GM21526 (cell line): ENCODE data around the gene TMED9.
A peak's percentile ranks its signal among the peaks of the same experiment; 100 is the strongest.

ENCODE experiments used
- ATAC-seq: cut with Tn5 transposase; IDR thresholded peaks from one replicate; pipeline ENCODE4 v1.9.1; 2021; ENCODE audit warnings: moderate library complexity; ENCODE audit not compliant: unreplicated experiment, low FRiP score

TMED9 gene

DNA sequence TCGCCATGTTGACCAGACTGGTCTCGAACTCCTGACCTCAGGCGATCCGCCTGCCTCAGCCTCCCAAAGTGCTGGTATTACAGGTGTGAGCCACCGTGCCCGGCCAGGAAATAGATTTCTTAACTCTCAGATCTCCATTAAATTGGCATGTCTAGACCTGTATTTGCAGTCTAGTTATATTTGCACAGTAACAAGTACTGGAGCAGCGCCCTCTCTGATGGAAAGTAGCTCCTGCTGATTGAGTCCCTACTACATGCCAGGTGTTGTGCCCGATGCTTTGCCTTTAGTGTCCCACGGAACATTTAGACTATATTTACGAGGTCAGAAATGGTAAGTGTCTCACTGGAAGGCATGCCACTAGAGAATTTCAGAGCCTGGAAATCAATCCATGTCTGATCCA, 15.8 kb upstream of the TMED9 start:
- ATAC-seq, result no peak

DNA sequence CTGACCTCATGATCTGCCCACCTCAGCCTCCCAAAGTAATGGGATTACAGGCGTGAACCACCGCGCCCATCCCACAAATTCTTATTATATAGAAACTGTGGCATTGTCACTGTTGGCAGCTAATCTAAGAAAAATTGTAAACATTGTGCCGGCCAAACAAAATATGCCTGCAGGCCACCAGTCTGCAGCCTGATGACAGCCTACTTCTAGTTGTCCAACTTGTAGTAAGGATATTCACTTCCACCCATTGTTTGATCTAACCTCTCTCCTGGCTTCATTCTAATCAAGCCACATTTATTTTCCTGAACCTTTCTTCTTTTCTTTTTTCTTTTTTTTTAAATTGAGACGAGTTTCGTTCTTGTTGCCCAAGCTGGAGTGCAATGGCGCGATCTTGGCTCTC, 13.7 kb upstream of the TMED9 start:
- no peak for ATAC-seq

DNA sequence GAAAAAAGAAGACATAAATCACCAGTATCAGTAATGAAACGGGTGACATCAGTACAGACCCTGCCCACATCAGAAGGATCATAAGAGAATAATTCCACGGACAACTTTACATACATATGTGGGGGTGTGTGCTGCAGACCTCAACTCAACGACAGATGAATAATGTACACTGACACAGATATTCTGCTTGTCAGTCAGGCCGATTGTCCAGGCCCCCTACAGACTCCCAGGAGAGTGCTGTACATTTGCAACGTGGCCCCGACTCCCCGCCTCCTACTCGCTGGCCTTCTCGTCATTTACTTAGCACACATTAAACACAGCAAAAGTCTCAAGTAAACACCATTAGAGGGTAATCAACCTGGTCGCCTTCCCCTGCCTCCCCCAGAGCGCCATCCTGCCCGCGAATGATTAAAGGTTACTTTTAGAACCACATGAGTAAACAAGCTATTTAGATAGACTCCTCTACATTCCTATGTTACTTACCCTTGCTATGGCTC, 3.5 kb upstream of the TMED9 start:
- no peak for ATAC-seq

DNA sequence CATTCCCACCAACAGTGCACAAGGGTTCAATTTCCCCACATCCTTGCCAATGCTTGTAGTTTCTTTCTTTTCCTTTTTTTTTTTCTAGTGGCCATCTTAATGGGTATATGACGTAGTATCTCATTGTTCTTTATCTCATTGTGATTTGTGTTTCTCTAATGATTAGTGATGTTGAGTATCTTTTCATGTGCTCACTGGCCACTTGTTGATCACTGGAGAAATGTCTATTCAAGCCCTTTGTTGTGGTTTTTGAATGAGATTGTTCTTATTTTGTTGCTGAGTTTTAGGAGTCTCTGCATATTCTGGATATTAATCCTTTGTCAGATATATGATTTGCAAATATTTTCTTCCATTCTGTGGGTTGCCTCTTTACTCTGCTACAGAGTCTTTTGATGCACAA, 1.6 kb upstream of the TMED9 start:
- no peak for ATAC-seq

DNA sequence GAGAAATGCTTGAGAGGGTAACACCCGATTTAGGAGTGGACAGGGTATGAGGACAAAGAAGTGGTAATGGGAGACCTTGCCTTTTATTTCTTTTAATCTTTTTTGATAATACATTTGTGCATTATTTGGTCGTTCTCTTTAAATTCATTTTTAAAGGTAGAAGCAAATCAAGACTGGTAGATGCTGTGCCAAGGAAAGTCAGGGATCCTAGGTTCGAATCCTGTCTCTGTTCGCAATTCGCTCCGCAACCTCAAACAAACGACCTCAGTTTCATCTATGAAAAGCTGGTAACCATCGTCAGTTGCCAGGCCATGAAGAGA, 353 bp upstream of the TMED9 start:
- no peak for ATAC-seq

DNA sequence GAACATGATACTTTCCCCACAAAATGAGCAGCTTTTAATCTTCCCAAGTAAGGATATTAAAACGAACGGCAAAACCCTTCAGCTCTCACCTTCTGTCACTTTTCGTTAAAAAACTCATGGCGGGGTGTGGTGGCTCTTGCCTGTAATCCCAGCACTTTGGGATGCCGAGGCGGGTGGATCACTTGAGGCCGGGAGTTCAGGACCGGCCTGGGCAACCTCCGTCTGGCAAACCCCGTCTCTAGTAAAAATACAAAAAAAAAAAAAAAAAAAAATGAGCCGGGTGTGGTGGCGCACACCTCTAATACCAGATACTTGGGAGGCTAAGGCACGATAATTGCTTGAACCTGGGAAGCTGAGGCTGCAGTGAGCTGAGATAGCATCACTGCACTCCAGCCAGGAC, 902 bp downstream of the TMED9 start:
- no peak for ATAC-seq

DNA sequence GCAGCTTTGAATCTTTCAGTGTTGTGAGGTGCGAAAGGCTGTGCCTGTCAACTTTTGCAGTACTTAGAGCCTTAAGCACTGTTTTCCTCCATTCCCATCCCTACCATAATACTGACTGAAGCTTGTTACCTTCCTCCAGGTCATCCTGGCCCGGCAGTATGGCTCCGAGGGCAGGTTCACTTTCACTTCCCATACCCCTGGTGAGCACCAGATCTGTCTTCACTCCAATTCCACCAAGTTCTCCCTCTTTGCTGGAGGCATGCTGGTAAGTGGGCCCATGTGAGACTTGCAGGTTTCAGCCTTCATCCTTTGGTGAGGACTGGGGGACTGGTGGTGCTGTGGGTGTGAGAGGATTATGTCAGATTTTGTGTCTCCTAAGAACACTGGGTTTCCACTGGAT, 1.5 kb downstream of the TMED9 start:
- ATAC-seq, result no peak

DNA sequence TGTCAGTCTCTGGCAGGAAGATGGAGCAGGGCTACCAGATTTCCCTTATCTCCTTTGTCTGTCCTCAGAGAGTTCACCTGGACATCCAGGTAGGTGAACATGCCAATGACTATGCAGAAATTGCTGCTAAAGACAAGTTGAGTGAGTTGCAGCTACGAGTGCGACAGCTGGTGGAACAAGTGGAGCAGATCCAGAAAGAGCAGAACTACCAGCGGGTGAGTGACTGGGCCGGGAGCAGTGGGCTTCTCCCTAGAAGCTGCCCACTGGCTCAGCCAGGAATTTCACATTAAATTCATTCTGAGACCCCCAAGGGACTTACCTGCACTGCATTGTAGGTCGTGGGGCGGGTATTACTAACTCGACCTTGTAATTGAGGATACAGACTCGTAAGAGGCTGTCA, 2.1 kb downstream of the TMED9 start:
- ATAC-seq, result no peak

DNA sequence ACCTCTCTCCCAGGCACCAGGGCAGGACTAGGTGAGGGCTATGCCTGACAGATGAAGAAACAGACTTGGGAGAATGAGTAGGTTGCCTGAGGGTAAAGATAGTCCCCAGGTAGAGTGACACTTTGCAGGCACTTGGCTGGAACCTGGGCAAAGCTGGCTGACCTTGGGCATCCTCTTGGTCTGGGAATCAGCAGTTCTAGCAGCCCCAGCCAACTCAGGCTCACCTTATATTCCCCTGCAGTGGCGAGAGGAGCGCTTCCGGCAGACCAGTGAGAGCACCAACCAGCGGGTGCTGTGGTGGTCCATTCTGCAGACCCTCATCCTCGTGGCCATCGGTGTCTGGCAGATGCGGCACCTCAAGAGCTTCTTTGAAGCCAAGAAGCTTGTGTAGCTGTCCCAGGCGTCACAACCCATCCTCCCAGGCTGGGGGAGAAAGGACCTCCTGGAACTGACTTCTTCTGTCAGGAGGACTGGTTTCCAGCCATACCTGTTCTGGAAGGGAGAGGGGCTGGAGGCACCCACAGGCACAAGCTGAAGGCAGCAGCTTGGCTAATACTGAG, 3.1 kb downstream of the TMED9 start:
- no peak for ATAC-seq

DNA sequence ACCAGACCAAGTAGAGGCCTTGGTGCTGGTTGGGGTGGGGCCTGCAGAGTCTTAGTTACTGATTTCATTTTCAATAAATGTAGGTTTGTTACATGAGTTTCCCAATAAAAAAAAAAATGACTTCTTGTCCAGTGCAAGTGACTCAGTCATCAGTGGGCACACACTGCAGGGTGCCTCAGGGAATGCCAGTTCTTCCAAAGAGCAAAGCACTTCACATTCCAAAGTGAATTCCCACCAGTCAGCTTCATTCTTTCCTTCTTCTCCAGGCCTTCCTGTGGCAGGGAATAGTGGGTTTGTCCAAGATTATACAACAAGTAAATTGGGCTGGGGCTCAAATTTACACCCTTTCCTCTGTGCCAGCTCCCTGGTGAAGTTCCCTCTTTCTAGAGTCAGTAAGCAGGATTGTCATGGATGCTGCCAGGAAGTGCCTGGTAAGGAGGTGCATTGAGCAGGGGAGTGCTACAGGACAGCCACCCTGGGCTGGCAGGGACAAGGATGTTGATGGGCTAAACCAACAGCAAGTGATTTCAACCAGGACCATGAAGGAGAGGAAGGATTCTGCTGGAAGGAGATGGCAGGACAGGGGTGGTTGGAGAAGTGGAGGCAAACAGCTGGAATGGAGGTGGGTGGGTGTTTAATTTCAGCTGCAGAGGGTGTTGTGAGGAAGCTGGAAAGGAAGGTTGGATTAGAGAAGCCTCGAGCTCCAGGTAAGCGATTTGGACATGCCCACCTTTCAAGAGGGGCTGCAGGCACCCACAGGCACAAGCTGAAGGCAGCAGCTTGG, 4.2 kb downstream of the TMED9 start:
- ATAC-seq, result no peak

DNA sequence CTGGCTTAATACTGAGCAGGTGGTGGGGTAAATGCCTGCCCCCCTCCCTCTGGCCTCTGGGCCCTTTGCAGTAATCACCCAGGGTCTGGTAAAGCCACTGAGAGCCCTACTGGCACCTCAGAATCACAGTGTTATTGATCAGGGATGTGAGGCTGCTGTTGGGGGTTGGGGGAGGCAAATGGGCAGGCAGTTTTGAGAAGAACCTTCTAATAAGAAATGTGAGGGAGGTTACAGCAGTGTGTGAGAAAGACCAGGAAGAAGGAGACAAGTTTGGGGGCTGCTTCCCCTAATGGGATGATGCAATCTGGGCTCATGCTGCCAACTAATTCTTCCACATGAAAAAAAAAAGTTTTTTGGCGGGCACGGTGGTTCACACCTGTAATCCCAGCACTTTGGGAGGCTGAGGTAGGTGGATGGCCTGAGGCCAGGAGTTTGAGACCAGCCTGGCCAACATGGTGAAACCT, 4.8 kb downstream of the TMED9 start:
- ATAC-seq, result no peak

DNA sequence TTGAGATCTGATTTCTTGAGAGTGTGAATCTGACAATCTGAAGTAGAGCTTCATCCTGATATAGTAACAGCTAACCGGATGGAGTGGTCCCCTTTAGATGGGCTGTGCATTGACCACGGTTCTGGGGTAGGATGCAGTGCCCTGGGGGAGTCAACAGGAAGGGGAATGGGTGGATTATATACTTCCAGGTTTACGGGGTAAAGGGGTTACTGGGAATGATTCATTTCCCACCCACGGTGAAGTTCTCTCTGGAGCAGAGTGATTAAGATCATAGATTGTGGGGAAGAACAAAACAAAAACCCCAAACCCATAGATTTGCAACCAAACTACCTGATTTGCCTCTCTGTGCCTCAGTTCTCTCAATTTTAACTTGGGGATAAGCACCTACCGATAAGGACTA, 6.5 kb downstream of the TMED9 start:
- ATAC-seq, result no peak

DNA sequence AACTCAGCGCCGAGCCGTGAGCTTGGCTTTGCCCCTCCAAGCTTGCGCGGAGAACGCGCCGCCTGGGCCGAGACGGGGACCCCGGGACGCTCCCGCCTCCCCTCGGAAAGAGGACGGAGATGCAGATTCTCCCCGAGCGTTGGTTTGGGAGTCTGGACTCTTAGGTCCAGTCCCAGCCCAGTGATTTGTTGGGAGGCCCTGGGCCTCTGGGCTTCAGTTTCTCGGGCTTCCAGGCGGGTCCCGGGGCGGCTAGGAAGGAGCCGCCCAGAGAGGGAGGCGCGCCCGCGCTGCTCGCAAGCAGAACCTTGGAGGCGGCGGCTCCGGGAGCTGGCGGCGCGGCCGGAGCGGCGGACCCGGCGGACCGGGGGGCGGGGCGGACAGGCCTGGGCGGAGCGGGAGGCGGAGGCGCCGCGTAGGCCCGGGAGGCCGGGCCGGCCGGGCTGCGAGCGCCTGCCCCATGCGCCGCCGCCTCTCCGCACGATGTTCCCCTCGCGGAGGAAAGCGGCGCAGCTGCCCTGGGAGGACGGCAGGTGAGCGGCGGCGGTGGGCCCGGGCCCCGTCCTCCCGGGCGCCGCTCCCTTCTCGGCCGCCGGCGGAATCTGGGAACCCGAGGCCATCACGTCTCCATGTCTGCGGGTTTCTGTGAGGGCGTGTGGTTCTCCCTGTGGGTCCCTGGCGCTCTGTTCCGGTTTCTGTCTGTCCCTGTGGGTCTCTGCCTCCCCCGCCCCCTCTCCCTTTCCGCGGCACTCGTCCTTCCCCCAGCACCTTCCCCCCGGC, 7.9 kb downstream of the TMED9 start, which contains the start of gene B4GALT7:
B4GALT7 (plus strand) TSS at position 402 of the 777 bp plus-strand sequence; CDS start at position 481, 79 bp downstream.
- ATAC-seq, result peak; percentile 78

DNA sequence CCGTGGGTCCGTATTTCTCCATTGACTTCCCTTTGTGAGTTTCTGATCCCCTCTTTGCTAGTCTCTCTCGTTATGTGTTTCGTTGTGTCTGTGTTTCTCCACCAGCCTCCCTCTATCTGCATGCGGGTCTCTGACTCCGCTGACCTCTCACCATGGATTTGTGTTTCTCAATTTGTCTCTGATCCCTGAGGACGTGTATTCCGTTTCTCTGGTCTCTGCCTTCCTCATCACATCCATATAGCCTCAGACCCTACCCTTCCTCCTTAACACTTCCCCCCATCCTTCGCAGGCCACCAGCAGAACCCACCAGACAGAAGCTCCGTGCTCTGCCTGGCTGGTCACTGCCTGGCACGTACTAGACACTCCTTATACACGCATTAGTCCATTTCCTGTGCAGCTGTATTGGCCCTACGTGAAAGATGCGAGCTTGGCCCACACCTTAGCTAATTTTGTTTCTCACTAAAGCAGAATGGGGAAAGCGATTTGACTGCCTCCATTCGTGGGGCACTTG, 8.6 kb downstream of the TMED9 start:
- peak; percentile 6 for ATAC-seq

DNA sequence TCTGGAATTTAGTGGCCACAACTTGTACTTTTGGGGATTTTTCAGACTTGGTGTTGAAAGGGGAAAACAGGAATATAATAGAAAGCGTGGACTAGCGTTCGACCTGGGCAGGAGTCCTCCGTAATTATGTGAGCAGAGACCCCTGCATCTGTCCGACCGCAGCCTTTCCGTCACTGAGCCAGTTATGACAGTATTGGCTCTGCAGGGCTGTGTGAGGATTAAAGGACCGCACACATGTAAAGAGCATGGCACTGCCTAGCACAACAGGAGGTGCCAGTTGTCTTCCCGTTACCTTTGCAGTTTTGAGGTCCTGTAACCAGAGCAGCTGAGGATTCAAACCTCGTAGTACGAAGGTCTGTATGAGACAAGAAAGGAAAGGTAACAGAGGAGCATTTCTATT, 9.1 kb downstream of the TMED9 start:
- no peak for ATAC-seq

DNA sequence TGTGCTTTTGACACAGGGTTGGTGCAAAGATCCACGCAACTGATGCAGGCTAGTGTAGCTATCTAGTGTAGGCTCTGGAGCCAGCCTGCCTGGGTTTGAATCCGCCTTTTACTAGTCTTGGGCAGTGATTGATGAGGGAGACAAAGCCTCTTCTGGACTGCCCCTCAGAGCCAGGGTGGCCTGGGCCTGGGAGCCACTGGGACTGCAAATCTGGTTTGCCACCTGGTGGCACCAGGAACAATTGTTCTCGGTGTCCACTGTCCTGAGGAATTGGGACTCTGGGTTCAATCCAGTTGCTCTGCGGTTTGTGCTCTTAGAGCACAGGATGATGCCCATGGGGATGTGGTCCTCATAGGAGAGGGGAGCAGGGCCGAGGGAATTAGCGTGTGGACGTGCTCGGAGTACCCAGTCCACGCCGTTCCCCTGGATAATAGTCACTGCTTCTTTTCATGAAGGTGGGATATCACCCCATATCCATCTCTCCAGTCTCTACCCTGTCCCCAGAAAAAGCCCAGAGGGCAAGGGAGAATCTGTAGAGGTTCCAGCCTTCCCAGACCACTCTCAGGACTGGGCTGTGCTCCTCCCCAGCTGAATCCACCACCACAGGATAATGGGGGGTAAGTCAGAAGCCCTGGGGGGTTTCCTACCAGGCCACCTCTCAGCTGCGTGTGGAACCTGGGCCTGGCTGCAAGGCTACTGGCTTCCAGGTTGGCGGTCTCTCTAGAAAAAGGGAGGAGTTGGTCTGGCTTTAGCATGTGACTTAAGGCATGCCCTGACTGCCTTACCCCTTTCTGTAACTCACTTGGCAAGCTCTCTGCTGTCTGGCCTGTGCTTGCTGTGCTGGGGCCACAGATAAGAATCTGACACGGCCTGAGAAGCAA, 9.8 kb downstream of the TMED9 start:
- no peak for ATAC-seq

DNA sequence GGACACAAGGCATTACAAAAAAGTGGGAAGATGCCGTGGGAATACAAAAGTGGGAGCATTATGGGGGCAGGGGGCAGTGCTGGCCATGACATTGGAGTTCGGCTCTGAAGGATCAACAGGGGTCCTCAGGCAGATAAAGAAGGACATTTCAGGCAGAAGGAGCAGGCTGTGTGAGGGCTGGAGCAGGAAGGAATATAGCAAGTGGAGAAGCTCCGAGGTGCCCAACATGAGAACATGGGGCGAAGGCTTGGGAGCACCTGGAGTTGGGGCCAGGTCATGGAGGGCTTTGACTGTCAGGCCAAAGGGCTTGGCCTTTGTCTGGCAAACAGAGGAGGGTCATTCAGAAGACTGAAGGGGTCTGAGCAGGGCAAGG, 10.4 kb downstream of the TMED9 start:
- ATAC-seq, result no peak

DNA sequence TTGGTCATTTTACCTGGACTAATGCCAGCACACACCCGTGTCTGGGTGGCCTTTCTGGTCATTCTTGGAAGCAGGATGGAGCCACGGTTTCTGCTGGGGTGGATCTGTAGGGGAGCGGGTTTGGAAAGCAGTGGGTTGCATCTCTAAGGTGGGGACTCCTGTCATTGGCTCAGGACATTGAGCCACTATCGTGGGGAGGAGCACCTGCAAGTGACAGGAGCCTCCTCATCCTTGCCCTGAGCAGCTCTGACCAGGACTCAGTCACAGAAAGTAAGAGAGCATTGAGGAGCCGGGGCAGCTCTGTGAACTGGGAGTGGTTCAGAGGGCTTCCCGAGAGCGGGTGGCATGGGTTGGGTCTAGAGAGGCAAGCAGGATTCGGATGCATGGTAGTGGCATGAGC, 11.6 kb downstream of the TMED9 start:
- no peak for ATAC-seq

DNA sequence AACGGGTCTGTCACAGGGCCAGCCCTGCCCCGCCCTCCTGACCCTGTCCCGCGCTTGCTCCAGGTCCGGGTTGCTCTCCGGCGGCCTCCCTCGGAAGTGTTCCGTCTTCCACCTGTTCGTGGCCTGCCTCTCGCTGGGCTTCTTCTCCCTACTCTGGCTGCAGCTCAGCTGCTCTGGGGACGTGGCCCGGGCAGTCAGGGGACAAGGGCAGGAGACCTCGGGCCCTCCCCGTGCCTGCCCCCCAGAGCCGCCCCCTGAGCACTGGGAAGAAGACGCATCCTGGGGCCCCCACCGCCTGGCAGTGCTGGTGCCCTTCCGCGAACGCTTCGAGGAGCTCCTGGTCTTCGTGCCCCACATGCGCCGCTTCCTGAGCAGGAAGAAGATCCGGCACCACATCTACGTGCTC, 12.1 kb downstream of the TMED9 start:
- ATAC-seq, result no peak

DNA sequence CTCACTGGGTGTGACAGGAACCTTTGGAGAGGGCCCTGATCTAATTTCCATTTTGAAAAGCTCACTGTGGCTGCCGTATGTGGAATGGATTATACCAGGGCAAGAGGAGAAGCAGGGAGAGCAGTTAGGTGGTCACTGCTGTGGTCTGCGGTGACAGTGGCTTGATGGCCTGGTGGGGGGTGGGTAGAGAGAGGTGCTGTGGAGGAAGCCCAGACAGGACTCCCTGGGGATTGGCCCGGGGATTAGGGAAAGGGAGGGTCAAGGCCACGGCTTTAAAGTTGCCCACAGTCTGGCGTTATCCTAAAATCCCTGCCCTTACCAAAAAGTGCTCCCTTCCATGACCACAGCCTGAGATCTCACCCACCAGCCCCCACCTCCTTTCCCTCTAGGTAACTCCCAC, 12.7 kb downstream of the TMED9 start:
- ATAC-seq, result no peak
